ENCODE measurements around the gene ZGPAT. TPM values are rescaled to one million over a fixed set of nuclear protein-coding genes. Genes with fewer than 3 reads are reported as not detected.

The ZGPAT gene
- polyA plus RNA-seq, 1 donor from 2014 or later, result 60.8 TPM

- no peak overlapping the region for H3K27ac ChIP-seq (ENCODE audit: low read length)
- no peaks in the 10 kb centered on the region for H3K27me3 ChIP-seq (ENCODE audit: insufficient read depth, low read depth, low read length)
- H3K79me2 ChIP-seq (replicated peaks; ENCODE audit: insufficient read depth, low read length), result no peaks in the 10 kb centered on the region
- no peak overlapping the region for H3K9ac ChIP-seq (ENCODE audit: low read length)
- H3K4me2 ChIP-seq (ENCODE audit: low read length), result no peak overlapping the region
- no peak overlapping the region for H3K4me3 ChIP-seq (ENCODE audit: low read length)
- TF ChIP-seq EP300 (conservative IDR thresholded peaks at IDR 0.05; ENCODE audit: poor library complexity, severe bottlenecking) (no peak), RAD21 (conservative IDR thresholded peaks at IDR 0.05) (no peak), CTCF (IDR thresholded peaks at IDR 0.05; ENCODE audit: poor library complexity, severe bottlenecking) (no peak), TAF1 (IDR thresholded peaks at IDR 0.05; ENCODE audit: low read depth) (no peak), EZH2 (IDR thresholded peaks at IDR 0.05; ENCODE audit: borderline replicate concordance, insufficient read depth, low read length, poor library complexity, severe bottlenecking) (no peak), MXI1 (conservative IDR thresholded peaks at IDR 0.05; ENCODE audit: poor library complexity, severe bottlenecking) (no peak), SMC3 (conservative IDR thresholded peaks at IDR 0.05; ENCODE audit: poor library complexity) (no peak), REST (IDR thresholded peaks at IDR 0.05; ENCODE audit: borderline replicate concordance) (no peak), POLR2AphosphoS5 (IDR thresholded peaks at IDR 0.05) (no peak)
- no peaks in the 10 kb centered on the region for H3K9me2 ChIP-seq (ENCODE audit: insufficient read depth, low read length)
- no peaks in the 10 kb centered on the region for H3F3A ChIP-seq (ENCODE audit: insufficient read depth, low read length, poor library complexity, severe bottlenecking)
- no peak overlapping the region for H2AFZ ChIP-seq (ENCODE audit: low read depth, low read length)
- H3K9me3 ChIP-seq (ENCODE audit: low read length), result no peaks in the 10 kb centered on the region
- no peaks in the 10 kb centered on the region for H4K20me1 ChIP-seq (ENCODE audit: insufficient read depth)
- no peaks in the 10 kb centered on the region for H3K36me3 ChIP-seq (ENCODE audit: insufficient read depth, low read length)
These were observed 29.8 kb downstream of the ZGPAT start for GRCh38 chr20:63737695-63737944.

DNA sequence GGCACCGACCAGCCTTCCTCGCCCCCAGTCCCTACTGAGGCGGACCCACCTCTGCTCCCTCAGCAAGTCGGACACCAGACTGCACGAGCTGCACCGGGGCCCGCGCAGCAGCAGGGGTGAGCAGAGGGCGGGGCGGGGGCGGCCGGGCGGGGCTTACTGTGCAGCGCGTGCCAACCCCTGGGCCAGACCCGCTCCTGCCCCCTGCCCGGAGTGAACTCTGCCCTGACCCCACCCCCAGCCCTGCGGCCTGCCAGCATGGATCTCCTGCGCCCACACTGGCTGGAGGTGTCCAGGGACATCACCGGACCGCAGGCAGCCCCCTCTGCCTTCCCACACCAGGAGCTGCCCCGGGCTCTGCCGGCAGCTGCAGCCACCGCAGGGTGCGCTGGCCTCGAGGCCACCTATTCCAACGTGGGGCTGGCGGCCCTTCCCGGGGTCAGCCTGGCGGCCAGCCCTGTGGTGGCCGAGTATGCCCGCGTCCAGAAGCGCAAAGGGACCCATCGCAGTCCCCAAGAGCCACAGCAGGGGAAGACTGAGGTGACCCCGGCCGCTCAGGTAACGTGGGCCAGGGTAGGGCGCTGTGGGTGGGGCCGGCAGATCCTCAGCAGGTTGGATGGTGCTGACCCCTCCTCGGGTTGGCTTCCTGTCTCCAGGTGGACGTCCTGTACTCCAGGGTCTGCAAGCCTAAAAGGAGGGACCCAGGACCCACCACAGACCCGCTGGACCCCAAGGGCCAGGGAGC lies 30.3 kb downstream of the ZGPAT start:
- Histone ChIP-seq H3K4me2 (ENCODE audit: low read length) (no peak overlapping the region), H4K20me1 (ENCODE audit: insufficient read depth) (no peaks in the 10 kb centered on the region), H2AFZ (ENCODE audit: low read depth, low read length) (no peak overlapping the region), H3K9me3 (ENCODE audit: low read length) (no peaks in the 10 kb centered on the region), H3K4me3 (ENCODE audit: low read length) (no peak overlapping the region), H3K9ac (ENCODE audit: low read length) (no peak overlapping the region), H3F3A (ENCODE audit: insufficient read depth, low read length, poor library complexity, severe bottlenecking) (no peaks in the 10 kb centered on the region), H3K36me3 (ENCODE audit: insufficient read depth, low read length) (no peaks in the 10 kb centered on the region), H3K27me3 (ENCODE audit: insufficient read depth, low read depth, low read length) (no peaks in the 10 kb centered on the region), H3K79me2 (replicated peaks; ENCODE audit: insufficient read depth, low read length) (no peaks in the 10 kb centered on the region), H3K9me2 (ENCODE audit: insufficient read depth, low read length) (no peaks in the 10 kb centered on the region), H3K27ac (ENCODE audit: low read length) (no peak overlapping the region)
- TF ChIP-seq POLR2AphosphoS5 (IDR thresholded peaks at IDR 0.05), result no peak
- TF ChIP-seq REST (IDR thresholded peaks at IDR 0.05; ENCODE audit: borderline replicate concordance), result no peak
- no peak for TF ChIP-seq SMC3 (conservative IDR thresholded peaks at IDR 0.05; ENCODE audit: poor library complexity)
- no peak for TF ChIP-seq EP300 (conservative IDR thresholded peaks at IDR 0.05; ENCODE audit: poor library complexity, severe bottlenecking)
- TF ChIP-seq TAF1 (IDR thresholded peaks at IDR 0.05; ENCODE audit: low read depth), result no peak
- no peak for TF ChIP-seq RAD21 (conservative IDR thresholded peaks at IDR 0.05)
- no peak for TF ChIP-seq MXI1 (conservative IDR thresholded peaks at IDR 0.05; ENCODE audit: poor library complexity, severe bottlenecking)
- TF ChIP-seq EZH2 (IDR thresholded peaks at IDR 0.05; ENCODE audit: borderline replicate concordance, insufficient read depth, low read length, poor library complexity, severe bottlenecking), result no peak
- TF ChIP-seq CTCF (IDR thresholded peaks at IDR 0.05; ENCODE audit: poor library complexity, severe bottlenecking), result no peak
